Stimulated activated CD4-positive, alpha-beta T cell treated with anti-CD3 and anti-CD28 coated beads, TNF-alpha, amount 100 ng/mL, for 4 hours (primary cell): ENCODE data around the gene TMTC2.
"Not testable (repeated sequence)": the region's sequence is repeated elsewhere in the genome, so short reads cannot be mapped to it uniquely, and the experiment has no call there.

Experiments
- DNase-seq, 3 experiments: peaks; one replicate each; pipeline ENCODE4 v3.0.0-alpha.2; 2020; ENCODE audit warnings: low read depth in 3 of 3

Gene TMTC2

GRCh38 chr12:82788594-82788993, 101.9 kb downstream of the TMTC2 start:
- no peak for DNase-seq

- DNase-seq, result no peak
These were observed 103.0 kb downstream of the TMTC2 start for GRCh38 chr12:82789674-82790073.

GRCh38 chr12:82793751-82794281, 107.1 kb downstream of the TMTC2 start:
- no peak for DNase-seq

GRCh38 chr12:82797480-82797879, 110.8 kb downstream of the TMTC2 start:
- DNase-seq, result no peak

GRCh38 chr12:82800185-82800584, 113.5 kb downstream of the TMTC2 start:
- no peak for DNase-seq

GRCh38 chr12:82801951-82802610, 115.4 kb downstream of the TMTC2 start:
- DNase-seq, result no peak

- DNase-seq, result no peak
These were observed 116.5 kb downstream of the TMTC2 start for GRCh38 chr12:82803201-82803600.

- no peak for DNase-seq
These were observed 117.9 kb downstream of the TMTC2 start for GRCh38 chr12:82804601-82805000.

GRCh38 chr12:82805004-82805403, 118.3 kb downstream of the TMTC2 start:
- not testable (repeated sequence) for DNase-seq

GRCh38 chr12:82805812-82806497, 119.2 kb downstream of the TMTC2 start:
- no peak for DNase-seq

- DNase-seq, result no peak
These were observed 120.5 kb downstream of the TMTC2 start for GRCh38 chr12:82807132-82807737.

GRCh38 chr12:82810568-82810967, 123.9 kb downstream of the TMTC2 start:
- DNase-seq, result no peak

- no peak for DNase-seq
These were observed 130.7 kb downstream of the TMTC2 start for GRCh38 chr12:82817368-82817767.

GRCh38 chr12:82818271-82819035, 131.7 kb downstream of the TMTC2 start:
- DNase-seq, result no peak

- no peak for DNase-seq
These were observed 139.8 kb downstream of the TMTC2 start for GRCh38 chr12:82826505-82826904.

GRCh38 chr12:82832096-82832495, 145.4 kb downstream of the TMTC2 start:
- DNase-seq, result no peak

- DNase-seq, result no peak
These were observed 146.3 kb downstream of the TMTC2 start for GRCh38 chr12:82832981-82833380.

GRCh38 chr12:82833481-82833880, 146.8 kb downstream of the TMTC2 start:
- no peak for DNase-seq

GRCh38 chr12:82835217-82835616, 148.5 kb downstream of the TMTC2 start:
- DNase-seq, result no peak

- DNase-seq, result no peak
These were observed 151.4 kb downstream of the TMTC2 start for GRCh38 chr12:82838131-82838551.

GRCh38 chr12:82838827-82839226, 152.1 kb downstream of the TMTC2 start:
- no peak for DNase-seq

- no peak for DNase-seq
These were observed 153.1 kb downstream of the TMTC2 start for GRCh38 chr12:82839796-82840195.
